Stimulated activated CD4-positive, alpha-beta T cell treated with anti-CD3 and anti-CD28 coated beads, Interleukin-15, amount 100 ng/mL, for 1 hour (primary cell): Measurements from ENCODE around the gene APOBEC3B.
"Not testable (repeated sequence)": the region's sequence is repeated elsewhere in the genome, so short reads cannot be mapped to it uniquely, and the experiment has no call there.

Experiments
- DNase-seq, 2 donors: peaks; one replicate each; pipeline ENCODE4 v3.0.0-alpha.2; 2020; ENCODE audit warnings: low read depth in 1 of 2, low spot score in 1 of 2

Gene APOBEC3B

GRCh38 chr22:38965614-38966379, 16.4 kb upstream of the APOBEC3B start:
- no peak for DNase-seq

GRCh38 chr22:38966380-38966702, 15.8 kb upstream of the APOBEC3B start:
- no peak for DNase-seq

- no peak for DNase-seq
These were observed 15.2 kb upstream of the APOBEC3B start for GRCh38 chr22:38966942-38967341.

DNA sequence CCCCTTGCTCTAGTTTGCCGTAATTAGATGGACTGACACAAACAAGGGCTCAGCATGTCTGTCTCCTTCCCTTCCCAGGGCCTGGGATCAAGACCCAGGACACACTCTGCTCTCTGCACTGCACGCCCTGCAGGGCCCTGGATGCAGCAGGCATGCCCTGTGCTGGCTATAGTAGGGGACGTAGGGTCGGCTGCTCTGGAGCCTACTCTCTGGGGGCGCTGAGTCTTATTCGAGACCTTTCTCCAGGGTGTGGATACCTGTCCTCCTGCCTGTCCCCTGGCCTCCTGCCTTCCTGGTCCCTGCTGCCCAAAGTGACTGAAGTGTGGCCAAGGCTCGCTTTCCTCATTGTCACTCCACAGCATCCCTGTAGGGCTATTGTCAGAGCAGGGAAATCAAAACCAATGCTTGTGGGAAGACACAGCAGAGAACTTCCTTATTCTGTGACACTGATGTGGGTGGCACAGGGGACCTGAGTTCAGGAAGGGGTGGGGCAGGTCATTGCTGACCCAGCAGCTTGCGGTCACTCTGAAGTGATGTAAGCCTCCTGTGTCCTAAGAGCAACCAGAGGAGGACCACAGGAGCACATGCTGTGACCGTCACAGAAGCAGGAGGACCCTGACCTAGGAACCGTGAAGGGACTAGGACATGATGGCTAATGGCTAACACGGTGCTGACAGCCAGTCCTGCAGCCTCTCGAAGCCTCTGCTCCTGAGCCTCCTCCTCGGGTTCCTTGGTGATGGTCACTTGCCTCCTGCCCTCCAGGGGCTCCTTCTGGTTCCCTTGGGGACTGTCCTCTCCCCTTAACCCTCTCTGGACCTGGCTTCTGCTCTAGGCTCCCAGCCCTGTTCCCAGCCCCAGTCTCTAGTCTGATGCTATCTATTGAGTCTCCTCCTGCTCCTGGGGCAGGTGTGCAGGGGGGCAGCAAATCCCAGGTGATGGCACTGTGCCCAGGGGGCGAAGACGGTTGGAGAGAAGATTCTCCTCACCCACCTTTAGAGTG, 14.4 kb upstream of the APOBEC3B start:
- DNase-seq, result no peak

DNA sequence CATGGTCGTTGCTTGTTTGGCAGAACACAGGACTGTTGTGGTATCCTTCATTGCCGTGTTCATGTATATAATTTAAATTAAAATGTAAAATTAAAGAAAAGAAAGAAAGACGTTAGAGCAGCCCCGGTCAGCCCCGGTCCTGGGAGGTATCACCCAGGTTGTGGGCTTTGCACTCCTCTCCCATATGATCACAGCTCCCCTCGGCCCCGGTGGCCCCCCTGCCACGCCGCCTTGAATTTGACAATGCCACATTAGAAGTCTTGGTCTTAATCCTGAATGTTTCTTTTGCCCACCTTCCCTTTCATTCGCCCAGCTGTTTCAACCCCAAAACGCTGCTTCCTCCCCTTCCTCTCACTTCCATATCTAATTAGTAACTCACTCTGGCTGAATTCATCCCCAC, 13.3 kb upstream of the APOBEC3B start:
- no peak for DNase-seq

DNA sequence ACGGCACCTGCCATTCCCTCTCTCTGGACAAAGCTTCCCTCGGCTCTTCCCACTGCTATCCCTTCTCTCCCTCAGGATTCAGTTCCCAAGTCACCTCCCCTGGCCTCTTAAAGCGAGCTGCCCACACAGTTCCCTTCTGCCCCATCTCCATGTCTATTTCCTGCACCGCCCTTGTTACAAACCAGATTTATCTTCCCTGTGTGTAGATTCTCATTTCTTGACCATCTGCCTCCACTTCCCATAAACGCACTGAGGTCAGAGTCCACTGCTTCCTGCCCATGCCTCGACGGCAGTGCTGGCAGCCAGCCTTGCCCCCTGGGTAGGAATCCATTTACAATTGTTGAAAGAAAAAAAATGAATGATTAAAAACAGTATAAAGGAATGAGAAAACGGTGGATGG, 11.6 kb upstream of the APOBEC3B start:
- DNase-seq, result no peak

DNA sequence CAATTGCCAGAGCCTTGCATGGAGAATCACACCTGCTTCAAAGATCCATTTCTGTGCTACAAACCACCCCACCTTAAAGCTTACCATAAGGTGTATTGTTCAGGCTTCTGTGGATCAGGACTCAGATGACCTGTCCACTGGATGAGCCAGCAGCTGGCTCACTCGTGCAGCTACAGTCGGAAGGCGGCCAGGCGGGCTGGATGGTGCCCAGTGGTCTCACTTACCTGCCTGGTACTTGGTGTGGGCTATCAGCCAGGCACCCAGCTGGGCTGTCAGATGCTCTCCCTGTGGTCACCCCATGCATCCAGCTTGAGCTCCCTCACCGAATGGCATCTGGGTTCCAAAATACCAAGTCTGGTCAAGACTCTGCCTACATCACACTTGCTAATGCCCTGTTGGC, 10.9 kb upstream of the APOBEC3B start:
- DNase-seq, result no peak

- DNase-seq, result no peak
These were observed 10.4 kb upstream of the APOBEC3B start for GRCh38 chr22:38971791-38972190.

DNA sequence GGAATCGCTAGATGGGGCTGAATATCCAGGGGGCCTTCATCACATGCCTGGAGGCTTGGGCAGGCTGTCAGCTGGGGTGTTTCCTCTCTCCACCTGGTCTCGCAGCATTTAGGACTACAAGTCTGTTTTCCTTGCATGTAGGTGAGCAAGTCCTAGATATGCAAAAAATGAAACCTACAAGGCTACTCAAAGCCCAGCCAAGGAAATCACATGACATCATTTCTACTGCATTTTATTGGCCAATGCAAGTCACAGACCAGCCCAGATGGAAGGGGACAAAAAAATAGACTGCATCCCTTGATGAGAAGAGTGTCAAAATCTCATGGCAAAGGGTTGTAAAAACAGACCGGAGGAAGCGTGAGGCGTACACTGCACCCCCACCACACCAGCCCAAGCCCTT, 9.6 kb upstream of the APOBEC3B start:
- DNase-seq, result no peak

DNA sequence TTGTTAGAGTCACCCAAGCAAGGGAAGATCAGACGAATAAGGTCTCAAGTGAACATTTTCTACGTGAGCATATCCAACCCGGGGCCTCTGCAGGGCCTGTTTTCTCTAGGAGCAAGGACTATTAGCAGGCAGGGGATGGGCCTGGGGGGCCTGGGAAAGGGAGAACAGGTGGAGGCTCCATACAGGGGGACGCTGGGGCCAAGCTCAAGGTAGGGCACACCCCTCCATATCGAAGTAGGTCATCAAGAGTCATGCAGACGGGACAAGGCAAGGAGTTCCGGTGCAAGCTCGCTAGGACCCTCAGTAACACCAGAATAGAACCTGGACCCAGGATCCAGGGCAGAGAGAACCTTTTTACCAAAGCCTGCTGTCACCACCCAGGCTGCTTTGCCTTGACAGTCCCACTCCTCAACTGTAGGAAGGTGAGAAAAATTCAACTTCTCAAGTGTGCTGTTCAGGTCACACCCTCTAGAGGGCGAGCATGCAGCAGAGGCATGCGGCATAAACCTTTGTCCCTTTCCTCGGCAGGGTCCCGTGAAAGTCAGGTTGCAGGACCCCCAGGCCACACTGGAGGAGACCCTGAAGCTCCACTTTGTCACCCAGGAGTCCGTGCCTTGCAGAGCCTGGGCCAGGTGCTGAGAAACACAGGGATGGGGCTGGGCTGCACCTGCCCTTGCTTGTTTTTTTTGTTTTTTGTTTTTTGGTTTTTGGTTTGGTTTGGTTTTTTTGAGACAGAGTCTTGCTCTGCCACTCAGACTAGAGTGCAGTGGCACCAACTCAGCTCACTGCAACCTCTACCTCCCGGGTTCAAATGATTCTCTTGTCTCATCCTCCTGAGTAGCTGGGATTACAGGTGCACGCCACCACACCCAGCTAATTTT, 8.6 kb upstream of the APOBEC3B start:
- peak in 1 of 2 donors; percentile 35 for DNase-seq

- DNase-seq, result no peak
These were observed 7.8 kb upstream of the APOBEC3B start for GRCh38 chr22:38974170-38974825.

DNA sequence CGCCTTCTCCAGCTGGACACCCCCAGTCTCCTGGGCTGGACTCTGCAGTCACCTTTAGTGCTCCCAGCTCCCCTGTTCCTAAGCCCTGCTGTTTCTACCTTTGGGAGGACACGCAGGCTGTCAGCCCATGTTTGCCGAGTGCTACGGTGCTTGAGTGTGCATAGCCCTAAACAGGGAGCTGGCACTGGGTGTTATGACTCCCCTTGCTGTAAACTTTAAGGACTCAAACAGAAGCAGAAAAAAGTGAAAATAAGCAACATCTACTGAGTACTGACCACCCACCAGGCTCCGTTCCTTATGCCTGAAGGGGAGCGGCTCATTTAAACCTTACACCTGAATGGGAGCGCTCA, 7.3 kb upstream of the APOBEC3B start:
- no peak for DNase-seq

- not testable (repeated sequence) for DNase-seq
These were observed 4.9 kb upstream of the APOBEC3B start for GRCh38 chr22:38977289-38977688.

- not testable (repeated sequence) for DNase-seq
These were observed 1.6 kb upstream of the APOBEC3B start for GRCh38 chr22:38980587-38980986.

GRCh38 chr22:38981005-38981991, 849 bp upstream of the APOBEC3B start:
- DNase-seq, result no peak

DNA sequence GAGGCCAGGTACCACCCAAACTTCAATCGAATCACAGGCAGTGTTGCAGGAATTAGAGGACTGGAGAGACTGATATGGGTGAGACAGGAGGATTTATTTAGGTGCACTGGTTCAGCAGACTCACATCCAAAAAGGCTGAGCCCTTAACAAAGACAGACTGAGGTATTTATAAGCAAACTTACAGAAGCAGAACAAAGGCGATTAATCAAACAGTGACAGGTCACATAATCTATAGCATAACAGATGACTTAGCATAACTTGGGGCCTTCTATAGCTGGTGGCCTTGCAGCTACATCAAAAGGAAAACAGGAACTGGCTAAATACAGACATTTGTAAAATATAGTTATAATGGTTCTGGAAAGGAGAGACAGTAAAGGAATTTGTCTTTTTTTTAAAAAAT, 2.1 kb downstream of the APOBEC3B start:
- no peak for DNase-seq

DNA sequence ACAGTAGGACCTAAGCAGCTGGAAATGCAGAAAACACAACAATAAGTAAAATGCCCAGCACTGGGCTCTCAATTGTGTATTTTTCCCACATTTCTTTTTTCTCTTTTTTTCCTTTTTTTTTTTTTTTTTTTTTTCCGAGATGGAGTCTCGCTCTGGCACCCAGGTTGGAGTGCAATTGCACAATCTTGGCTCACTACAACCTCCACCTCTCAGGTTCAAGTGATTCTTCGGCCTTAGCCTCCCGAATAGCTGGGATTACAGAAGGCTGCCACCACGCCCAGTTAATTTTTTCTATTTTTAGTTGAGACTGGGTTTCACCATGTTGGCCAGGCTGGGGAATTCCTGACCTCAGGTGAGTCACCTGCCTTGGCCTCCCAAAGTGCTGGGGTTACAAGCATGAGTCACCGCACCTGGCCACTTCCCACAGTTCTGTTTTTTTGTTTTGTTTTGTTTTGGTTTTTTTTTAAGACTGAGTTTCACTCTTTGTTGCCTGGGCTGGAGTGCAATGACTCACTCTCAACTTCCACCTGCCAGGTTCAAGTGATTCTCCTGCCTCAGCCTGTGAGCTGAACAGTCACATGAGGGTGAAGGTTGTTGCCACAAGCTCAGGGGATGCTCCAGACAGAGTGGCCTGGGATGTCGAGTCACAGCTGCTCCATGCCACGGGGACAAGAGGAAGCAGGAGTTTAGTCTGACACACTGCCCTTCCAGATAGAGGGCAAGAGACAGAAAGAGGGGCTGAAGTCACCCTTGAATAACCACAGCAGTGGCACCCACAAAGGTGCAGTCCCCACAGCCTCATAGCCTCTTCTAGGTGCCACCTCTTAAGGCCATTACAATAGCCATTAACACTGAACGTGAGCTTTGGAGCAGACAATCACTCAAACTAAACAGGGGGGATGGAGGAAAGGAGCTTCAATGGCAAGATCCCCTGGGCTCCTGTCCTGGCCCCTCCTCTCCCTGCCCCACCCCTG, 2.9 kb downstream of the APOBEC3B start:
- DNase-seq, result peak; percentile 48 to 62

- no peak for DNase-seq
These were observed 4.5 kb downstream of the APOBEC3B start for GRCh38 chr22:38986629-38987028.
